IPS-18c (cell line): ENCODE results near the gene PIEZO2.
"Not testable (repeated sequence)": the region's sequence is repeated elsewhere in the genome, so short reads cannot be mapped to it uniquely, and the experiment has no call there.

ENCODE experiments used
- H3K4me3 ChIP-seq: 2 replicates; pipeline ENCODE4 v1.7.0; 2013; ENCODE audit warnings: low read depth, mild to moderate bottlenecking, low read length, moderate library complexity; ENCODE audit not compliant: insufficient read depth
- H3K9me3 ChIP-seq: one replicate; pipeline ENCODE4 v1.6.1; 2013; ENCODE audit warnings: mild to moderate bottlenecking, low read length, moderate library complexity; ENCODE audit not compliant: control insufficient read depth, insufficient read depth

The PIEZO2 gene

GRCh38 chr18:10914610-10915009 is 234.8 kb downstream of the PIEZO2 start:
- not testable (repeated sequence) for H3K4me3 ChIP-seq, H3K9me3 ChIP-seq

- no peak overlapping the region for H3K4me3 ChIP-seq
- H3K9me3 ChIP-seq = no peaks in the 10 kb centered on the region
These were observed 235.4 kb downstream of the PIEZO2 start for GRCh38 chr18:10913919-10914318.

- no peaks in the 10 kb centered on the region for H3K9me3 ChIP-seq
These were observed 236.4 kb downstream of the PIEZO2 start for GRCh38 chr18:10912790-10913545.

GRCh38 chr18:10909724-10910123 is 239.6 kb downstream of the PIEZO2 start:
- peaks cover 2% of the 10 kb centered on the region for H3K9me3 ChIP-seq
- no peak overlapping the region for H3K4me3 ChIP-seq

More at GRCh38 chr18:10912790-10913545, 236.4 kb downstream of the PIEZO2 start:
- no peak overlapping the region for H3K4me3 ChIP-seq

- Histone ChIP-seq H3K9me3 (peaks cover 2% of the 10 kb centered on the region), H3K4me3 (no peak overlapping the region)
These were observed 240.6 kb downstream of the PIEZO2 start for GRCh38 chr18:10908760-10909159.

- Histone ChIP-seq H3K4me3 (no peak overlapping the region), H3K9me3 (peaks cover 2% of the 10 kb centered on the region)
These were observed 241.6 kb downstream of the PIEZO2 start for GRCh38 chr18:10907749-10908148.

- Histone ChIP-seq H3K9me3 (peaks cover 5% of the 10 kb centered on the region), H3K4me3 (no peak overlapping the region)
These were observed 248.0 kb downstream of the PIEZO2 start for GRCh38 chr18:10901329-10901728.

GRCh38 chr18:10900435-10900834 is 248.9 kb downstream of the PIEZO2 start:
- peaks cover 3% of the 10 kb centered on the region for H3K9me3 ChIP-seq
- H3K4me3 ChIP-seq = no peak overlapping the region

GRCh38 chr18:10899481-10899880 is 249.9 kb downstream of the PIEZO2 start:
- H3K4me3 ChIP-seq = no peak overlapping the region
- H3K9me3 ChIP-seq = peaks cover 3% of the 10 kb centered on the region

- H3K9me3 ChIP-seq = peaks cover 3% of the 10 kb centered on the region
- H3K4me3 ChIP-seq = no peak overlapping the region
These were observed 250.9 kb downstream of the PIEZO2 start for GRCh38 chr18:10898417-10898974.

GRCh38 chr18:10896851-10897250 is 252.5 kb downstream of the PIEZO2 start:
- Histone ChIP-seq H3K9me3 (peaks cover 3% of the 10 kb centered on the region), H3K4me3 (no peak overlapping the region)

GRCh38 chr18:10895976-10896375 is 253.4 kb downstream of the PIEZO2 start:
- Histone ChIP-seq H3K9me3 (peaks cover 3% of the 10 kb centered on the region), H3K4me3 (no peak overlapping the region)

- H3K4me3 ChIP-seq = no peak overlapping the region
- peaks cover 3% of the 10 kb centered on the region for H3K9me3 ChIP-seq
These were observed 254.9 kb downstream of the PIEZO2 start for GRCh38 chr18:10894501-10894900.

- no peak overlapping the region for H3K4me3 ChIP-seq
- peaks cover 3% of the 10 kb centered on the region for H3K9me3 ChIP-seq
These were observed 255.6 kb downstream of the PIEZO2 start for GRCh38 chr18:10893761-10894160.

GRCh38 chr18:10893196-10893595 is 256.2 kb downstream of the PIEZO2 start:
- Histone ChIP-seq H3K9me3 (peaks cover 3% of the 10 kb centered on the region), H3K4me3 (no peak overlapping the region)

GRCh38 chr18:10892786-10893185 is 256.6 kb downstream of the PIEZO2 start:
- peaks cover 3% of the 10 kb centered on the region for H3K9me3 ChIP-seq
- no peak overlapping the region for H3K4me3 ChIP-seq

- H3K9me3 ChIP-seq = no peaks in the 10 kb centered on the region
- no peak overlapping the region for H3K4me3 ChIP-seq
These were observed 259.3 kb downstream of the PIEZO2 start for GRCh38 chr18:10890022-10890421.

- Histone ChIP-seq H3K9me3 (no peaks in the 10 kb centered on the region), H3K4me3 (no peak overlapping the region)
These were observed 270.7 kb downstream of the PIEZO2 start for GRCh38 chr18:10878703-10879102.

GRCh38 chr18:10877987-10878386 is 271.4 kb downstream of the PIEZO2 start:
- Histone ChIP-seq H3K4me3 (no peak overlapping the region), H3K9me3 (no peaks in the 10 kb centered on the region)
